Tibial nerve (tissue), 4 donors: ENCODE measurements around the gene IZUMO4. TPM values are rescaled to one million over a fixed set of nuclear protein-coding genes. Genes with fewer than 3 reads are reported as not detected.

Experiments
- DNase-seq, 2 donors: peaks; one replicate each; pipeline ENCODE4 v3.0.0-alpha.2; 2019; ENCODE audit warnings: low spot score in 2 of 2
- H3K27ac ChIP-seq, 4 donors: fragments of 200-600 bp; sonication (generic) in 3 of 4; one replicate each; pipeline ENCODE4 v1.5.1; 2017 to 2019; ENCODE audit warnings: mild to moderate bottlenecking in 1 of 4
- H3K27me3 ChIP-seq, 2 donors: fragments of 200-600 bp; sonication (generic) in 1 of 2; one replicate each; pipeline versions ENCODE4 v1.5.1 to v1.6.0; 2017 to 2019
- H3K36me3 ChIP-seq, 3 donors: fragments of 200-600 bp; sonication (generic); one replicate each; pipeline ENCODE4 v1.5.1; 2018 to 2019
- H3K4me1 ChIP-seq, 4 donors: fragments of 200-600 bp; sonication (generic) in 3 of 4; one replicate each; pipeline ENCODE4 v1.5.1; 2017 to 2019
- H3K4me3 ChIP-seq, 4 donors: fragments of 200-600 bp; sonication (generic) in 3 of 4; one replicate each; pipeline ENCODE4 v1.5.1; 2017 to 2019; ENCODE audit warnings: mild to moderate bottlenecking in 1 of 4, moderate library complexity in 1 of 4
- H3K9me3 ChIP-seq, 4 donors: fragments of 200-600 bp; sonication (generic) in 3 of 4; one replicate each; pipeline ENCODE4 v1.5.1; 2017 to 2019
- EP300 ChIP-seq, 2 donors: sonication (generic); formaldehyde crosslinking; IDR thresholded peaks; one replicate each; pipeline ENCODE4 v1.6.1; 2017; ENCODE audit warnings: antibody characterized with exemption in 2 of 2, mild to moderate bottlenecking in 1 of 2
- POLR2A ChIP-seq, 2 donors: fragments of 450-650 bp; IDR thresholded peaks; one replicate each; pipeline ENCODE4 v1.6.1; 2017; ENCODE audit warnings: antibody characterized with exemption in 2 of 2, mild to moderate bottlenecking in 2 of 2, moderate library complexity in 2 of 2
- WGBS, 2 donors: methylation state at CpG; one replicate each; pipeline ENCODE4 v1.1.5; 2018; 5-methylcytosine and 5-hydroxymethylcytosine counted together
- total RNA-seq, 4 donors: library from RNA; depleted of rRNA; stranded (reverse); fragments of >200 nt; gene quantifications; one replicate each; pipeline ENCODE4 v1.1.0, GENCODE V29; 2016
- TF ChIP-seq, protein P1 (sequence below), 5 experiments: fragments of 200-600 bp in 3 of 5; fragments of 450-650 bp in 2 of 5; sonication (generic) in 3 of 5; IDR thresholded peaks; one replicate each; pipeline ENCODE4 v1.5.1; 2016 to 2019; ENCODE audit warnings: antibody characterized with exemption in 5 of 5, mild to moderate bottlenecking in 3 of 5, moderate library complexity in 2 of 5

The IZUMO4 gene
- total RNA-seq, 4 donors from 2014 or later = 28.6 to 46.3 (median 33.2) TPM

DNA sequence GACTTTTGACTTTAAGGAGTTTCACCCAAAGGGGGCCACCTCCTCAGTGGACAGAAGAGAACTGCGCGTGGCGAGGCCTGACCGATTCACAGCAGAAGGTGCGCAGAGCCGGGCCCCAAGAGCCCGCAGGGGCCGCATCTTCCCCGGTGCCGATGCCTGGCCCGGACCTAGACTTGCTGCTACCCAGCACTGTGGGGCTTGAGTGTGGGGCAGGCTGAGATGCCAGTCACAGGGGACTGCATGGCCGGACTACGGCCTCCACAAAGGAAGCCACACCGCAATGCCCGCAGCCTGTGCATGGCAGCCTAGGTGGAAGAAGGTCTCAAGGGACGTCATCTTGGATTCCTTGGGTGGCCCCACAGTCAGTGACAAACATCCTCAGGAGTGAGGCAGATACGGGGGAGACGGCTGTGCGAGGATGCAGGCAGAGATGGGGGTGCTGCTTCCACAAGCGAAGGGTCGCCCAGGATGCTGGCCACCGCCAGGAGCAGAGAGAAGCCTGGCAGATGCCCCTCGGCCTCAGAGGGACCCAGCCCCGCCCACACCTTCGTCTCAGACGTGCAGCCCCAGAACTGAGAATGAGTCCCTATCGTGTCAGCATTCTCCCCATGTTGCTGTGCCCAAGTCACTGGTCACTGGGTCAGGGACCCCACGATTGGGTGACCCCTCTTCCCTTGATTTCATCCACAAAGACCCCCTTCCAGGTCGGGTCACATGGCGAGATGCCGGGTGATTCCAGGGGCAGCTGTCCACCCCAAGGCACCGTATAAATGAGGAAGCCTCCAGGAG lies 17.4 kb upstream of the IZUMO4 start:
- Histone ChIP-seq H3K9me3 (no peaks in the 10 kb centered on the region), H3K4me1 (peaks cover 0 to 38% (median 16%) of the 10 kb centered on the region in 4 donors), H3K27me3 (no peaks in the 10 kb centered on the region), H3K36me3 (peaks cover 2 to 98% (median 34%) of the 10 kb centered on the region in 3 donors), H3K4me3 (no peak overlapping the region), H3K27ac (peak overlapping the region in 2 of 4 donors; percentile 22 to 71)
- DNase-seq = no peak
- TF ChIP-seq EP300 (IDR thresholded peaks at IDR 0.05) = no peak
- TF ChIP-seq POLR2A (IDR thresholded peaks at IDR 0.05) = no peak
- TF ChIP-seq, protein P1, sequence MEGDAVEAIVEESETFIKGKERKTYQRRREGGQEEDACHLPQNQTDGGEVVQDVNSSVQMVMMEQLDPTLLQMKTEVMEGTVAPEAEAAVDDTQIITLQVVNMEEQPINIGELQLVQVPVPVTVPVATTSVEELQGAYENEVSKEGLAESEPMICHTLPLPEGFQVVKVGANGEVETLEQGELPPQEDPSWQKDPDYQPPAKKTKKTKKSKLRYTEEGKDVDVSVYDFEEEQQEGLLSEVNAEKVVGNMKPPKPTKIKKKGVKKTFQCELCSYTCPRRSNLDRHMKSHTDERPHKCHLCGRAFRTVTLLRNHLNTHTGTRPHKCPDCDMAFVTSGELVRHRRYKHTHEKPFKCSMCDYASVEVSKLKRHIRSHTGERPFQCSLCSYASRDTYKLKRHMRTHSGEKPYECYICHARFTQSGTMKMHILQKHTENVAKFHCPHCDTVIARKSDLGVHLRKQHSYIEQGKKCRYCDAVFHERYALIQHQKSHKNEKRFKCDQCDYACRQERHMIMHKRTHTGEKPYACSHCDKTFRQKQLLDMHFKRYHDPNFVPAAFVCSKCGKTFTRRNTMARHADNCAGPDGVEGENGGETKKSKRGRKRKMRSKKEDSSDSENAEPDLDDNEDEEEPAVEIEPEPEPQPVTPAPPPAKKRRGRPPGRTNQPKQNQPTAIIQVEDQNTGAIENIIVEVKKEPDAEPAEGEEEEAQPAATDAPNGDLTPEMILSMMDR (IDR thresholded peaks at IDR 0.05) = no peak
- 87 to 90% methylated on average over 29 to 31 of the region's 32 CpGs for WGBS, 2 donors

DNA sequence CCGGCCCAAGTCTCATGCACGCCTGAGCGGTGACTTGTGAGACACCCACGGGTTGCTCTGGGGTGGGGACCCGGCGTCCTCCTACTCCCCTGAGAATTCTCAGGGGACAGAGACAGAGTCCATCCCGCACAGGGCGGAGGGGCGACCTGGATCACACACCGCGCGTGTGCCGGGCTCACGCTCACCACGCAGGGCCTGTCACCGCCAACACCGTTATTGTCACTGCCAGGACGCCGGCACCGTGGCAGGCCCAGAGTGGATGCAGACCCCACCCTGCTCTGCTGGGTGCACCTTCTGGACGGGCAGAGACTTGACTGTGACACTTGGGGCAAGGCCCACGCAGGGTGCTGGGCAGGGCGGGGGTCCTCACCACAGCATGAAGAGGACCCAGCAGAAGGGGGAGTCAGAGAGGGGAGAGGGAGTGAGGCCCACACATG lies 16.8 kb upstream of the IZUMO4 start:
- H3K36me3 ChIP-seq = peaks cover 2 to 98% (median 33%) of the 10 kb centered on the region in 3 donors
- no peaks in the 10 kb centered on the region for H3K27me3 ChIP-seq
- H3K9me3 ChIP-seq = no peaks in the 10 kb centered on the region
- H3K4me1 ChIP-seq = peaks cover 0 to 44% (median 16%) of the 10 kb centered on the region in 4 donors
- TF ChIP-seq, protein P1 (IDR thresholded peaks at IDR 0.05) = no peak
- peak in 1 of 2 donors; percentile 22 for TF ChIP-seq EP300 (IDR thresholded peaks at IDR 0.05)
- no peak overlapping the region for H3K4me3 ChIP-seq
- peak overlapping the region; percentile 22 to 71 (median 49) for H3K27ac ChIP-seq
- WGBS, 2 donors = 84 to 86% methylated on average over 3 to 20 of the region's 23 CpGs
- no peak for DNase-seq

DNA sequence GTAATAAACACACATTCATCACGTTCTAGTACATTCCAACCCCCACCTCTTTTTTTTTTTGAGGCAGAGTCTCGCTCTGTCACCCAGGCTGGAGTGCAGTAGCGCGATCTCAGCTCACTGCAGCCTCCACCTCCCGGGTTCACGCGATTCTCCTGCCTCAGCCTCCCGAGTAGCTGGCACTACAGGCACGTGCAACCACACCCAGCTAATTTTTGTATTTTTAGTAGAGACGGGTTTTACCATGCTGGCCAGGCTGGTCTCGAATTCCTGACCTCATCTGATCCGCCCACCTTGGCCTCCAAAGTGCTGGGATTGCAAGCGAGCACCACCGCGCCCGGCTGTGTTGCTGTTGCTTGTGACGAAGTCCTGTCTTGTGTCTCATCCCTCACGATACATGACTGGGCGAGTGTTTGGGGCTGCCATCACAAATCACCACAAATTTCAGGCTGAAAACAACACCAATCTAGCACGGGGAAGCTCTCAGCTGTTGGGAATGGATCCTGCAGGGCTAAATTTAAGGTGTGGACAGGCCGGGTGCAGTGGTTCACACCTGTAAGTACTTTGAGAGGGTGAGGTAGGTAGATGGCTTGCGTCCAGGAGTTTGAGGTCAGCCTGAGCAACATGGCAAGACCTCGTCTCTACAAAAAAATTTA lies 16.3 kb upstream of the IZUMO4 start:
- no peaks in the 10 kb centered on the region for H3K27me3 ChIP-seq
- peak overlapping the region in 3 of 4 donors; percentile 48 to 71 (median 50) for H3K27ac ChIP-seq
- peaks cover 2 to 93% (median 27%) of the 10 kb centered on the region in 3 donors for H3K36me3 ChIP-seq
- no peak for DNase-seq
- H3K9me3 ChIP-seq = no peaks in the 10 kb centered on the region
- peaks cover 0 to 48% (median 17%) of the 10 kb centered on the region in 4 donors for H3K4me1 ChIP-seq
- TF ChIP-seq EP300 (IDR thresholded peaks at IDR 0.05) = no peak
- no peak for TF ChIP-seq POLR2A (IDR thresholded peaks at IDR 0.05)
- TF ChIP-seq, protein P1 (IDR thresholded peaks at IDR 0.05) = no peak
- H3K4me3 ChIP-seq = no peak overlapping the region
- WGBS, 2 donors = 75 to 76% methylated on average over 23 of the region's 23 CpGs

DNA sequence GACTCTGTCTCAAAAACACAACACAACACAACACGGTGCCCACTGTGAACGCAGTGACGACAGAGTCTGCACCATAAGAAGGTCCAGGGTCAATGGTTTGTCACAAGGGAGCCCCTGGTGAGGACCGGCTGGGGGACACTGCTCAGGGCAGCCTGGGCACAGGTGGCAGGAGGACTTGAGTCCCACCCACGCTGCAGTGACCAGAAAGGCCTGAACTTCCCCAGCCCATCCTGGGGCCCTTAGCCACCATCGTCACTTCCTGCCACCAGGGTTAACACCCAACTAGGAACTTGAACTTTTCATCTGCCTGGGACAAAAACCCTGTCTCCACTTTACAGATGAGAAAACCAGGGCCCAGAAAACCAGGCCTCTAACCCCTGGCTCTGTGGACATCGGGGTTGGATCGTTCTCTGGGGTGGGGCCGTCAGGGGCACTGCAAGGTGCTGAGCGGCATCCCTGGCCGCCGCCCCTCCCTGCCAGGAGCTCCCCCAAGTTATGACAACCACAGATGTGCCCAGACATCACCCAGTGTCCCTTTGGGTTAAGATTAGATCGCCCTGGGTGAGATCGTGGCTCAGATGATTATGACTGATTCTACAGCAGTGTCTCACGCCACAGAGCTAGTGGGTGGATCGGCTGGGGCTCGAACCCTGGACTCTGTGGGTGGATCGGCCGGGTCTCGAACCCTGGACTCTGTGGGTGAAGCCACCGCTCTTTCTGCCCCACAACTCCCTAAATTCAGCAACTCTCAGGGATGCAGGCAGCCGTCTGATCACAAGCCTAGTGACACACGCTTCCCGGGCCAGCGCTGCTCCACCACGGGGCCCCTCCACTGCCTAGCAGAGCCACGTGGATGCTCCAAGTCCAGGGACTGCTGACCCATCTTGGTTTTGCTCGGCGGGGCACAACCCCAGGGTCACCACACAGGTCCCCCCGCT lies 14.6 kb upstream of the IZUMO4 start:
- peak overlapping the region in 1 of 4 donors; percentile 51 for H3K4me3 ChIP-seq
- 78 to 80% methylated on average over 21 to 29 of the region's 30 CpGs for WGBS, 2 donors
- H3K27me3 ChIP-seq = no peaks in the 10 kb centered on the region
- DNase-seq = no peak
- H3K36me3 ChIP-seq = peaks cover 2 to 81% (median 13%) of the 10 kb centered on the region in 3 donors
- peak overlapping the region in 3 of 4 donors; percentile 34 to 77 (median 60) for H3K27ac ChIP-seq
- no peaks in the 10 kb centered on the region for H3K9me3 ChIP-seq
- H3K4me1 ChIP-seq = peaks cover 0 to 65% (median 23%) of the 10 kb centered on the region in 4 donors
- TF ChIP-seq, protein P1 (IDR thresholded peaks at IDR 0.05) = no peak
- TF ChIP-seq EP300 (IDR thresholded peaks at IDR 0.05) = no peak
- TF ChIP-seq POLR2A (IDR thresholded peaks at IDR 0.05) = no peak
